ENCODE data around the gene AKR1C2.
"Not testable (repeated sequence)": the region's sequence is repeated elsewhere in the genome, so short reads cannot be mapped to it uniquely, and the experiment has no call there.

The AKR1C2 gene

DNA sequence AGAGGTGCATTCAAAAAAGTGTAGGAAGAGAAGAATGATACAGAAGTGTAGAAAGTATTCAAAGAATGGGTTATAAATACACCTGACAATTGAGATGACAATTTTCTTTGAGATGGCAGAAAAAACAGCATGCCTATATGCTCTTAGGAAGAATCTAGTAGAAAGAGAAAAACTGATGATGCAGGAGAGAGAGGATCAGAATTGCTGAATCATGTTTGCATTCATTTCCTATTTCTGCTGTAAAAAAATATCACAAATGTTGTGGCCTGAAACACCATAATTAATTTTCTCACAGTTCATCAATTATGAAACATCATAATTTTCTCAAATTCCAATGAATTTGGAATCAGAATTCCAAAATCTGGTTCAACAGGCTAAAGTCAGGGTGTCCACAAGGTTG lies 50.3 kb downstream of the AKR1C2 start:
- no peak for DNase-seq

DNA sequence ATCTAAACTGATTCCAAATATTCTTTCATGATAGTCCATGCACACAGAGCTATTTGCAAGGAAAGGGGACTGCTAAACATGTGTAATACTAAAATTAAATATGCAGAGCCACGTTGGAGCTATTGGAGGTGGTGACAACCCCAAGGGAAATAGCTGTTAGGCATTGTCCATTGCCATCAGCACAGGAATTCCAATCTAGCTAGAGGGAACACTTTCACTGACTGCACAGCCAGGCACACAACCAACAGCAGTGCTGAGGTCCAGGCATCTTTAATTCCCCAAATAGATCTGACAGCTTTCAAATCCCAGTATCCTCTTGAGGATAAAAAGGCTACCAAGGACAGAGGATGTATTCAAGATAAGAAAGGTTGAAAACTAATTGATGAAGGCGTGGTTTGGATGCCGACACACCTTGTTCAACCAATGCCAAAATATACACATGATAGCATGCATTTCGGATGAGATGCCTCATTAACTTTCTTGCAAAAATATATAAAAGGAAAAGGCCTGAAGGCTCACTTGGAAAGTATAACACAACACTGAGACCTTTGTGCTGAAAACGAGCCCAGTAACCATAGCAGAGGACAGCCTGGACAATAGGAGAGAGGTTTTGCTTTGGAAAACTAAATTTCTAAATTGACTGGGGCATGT lies 52.0 kb downstream of the AKR1C2 start:
- DNase-seq = not testable (repeated sequence)

DNA sequence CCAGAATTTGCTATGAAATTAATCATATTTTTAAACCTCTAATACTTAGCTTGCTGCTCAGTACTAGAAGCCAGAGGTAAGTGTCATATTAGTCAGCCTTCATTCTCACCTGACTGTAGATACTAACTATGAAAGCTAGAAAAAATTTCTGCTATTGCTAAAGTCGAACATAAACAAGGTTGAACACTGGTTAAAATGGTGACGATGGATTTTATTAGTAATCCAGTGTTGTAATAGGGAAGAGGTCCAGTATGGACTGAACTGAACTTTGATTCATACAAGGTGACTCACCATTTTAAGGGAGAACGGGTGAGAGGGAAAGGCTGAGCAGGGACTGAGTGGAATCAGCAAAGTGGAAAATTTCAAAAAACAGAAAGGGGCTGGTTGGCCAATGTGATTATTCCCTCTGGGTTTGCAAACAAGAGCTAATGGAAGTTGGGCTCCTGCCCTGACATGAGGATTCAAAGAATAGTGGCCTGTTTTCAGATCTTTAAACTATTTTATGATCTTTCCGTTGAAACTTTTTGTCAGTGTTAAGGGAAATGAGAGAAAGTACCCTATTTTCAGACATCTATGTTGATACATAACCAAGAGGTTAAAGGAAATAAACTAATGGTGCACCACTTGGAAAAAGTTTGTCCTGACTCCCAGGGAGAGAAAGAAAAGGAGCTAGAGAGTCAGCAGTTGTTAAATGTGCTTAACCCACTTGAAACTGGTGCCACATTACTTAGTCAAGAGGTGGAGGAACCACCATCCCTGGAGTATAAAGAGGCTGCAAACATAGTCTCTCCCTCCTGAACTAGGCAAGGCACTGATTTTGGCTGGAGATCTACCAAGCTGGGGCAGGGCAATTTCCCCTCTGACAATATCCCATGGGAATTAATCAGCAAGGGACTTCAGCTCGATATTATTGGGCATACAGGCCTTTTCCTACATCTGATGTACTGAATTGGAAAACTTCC lies 55.7 kb downstream of the AKR1C2 start:
- no peak for DNase-seq

DNA sequence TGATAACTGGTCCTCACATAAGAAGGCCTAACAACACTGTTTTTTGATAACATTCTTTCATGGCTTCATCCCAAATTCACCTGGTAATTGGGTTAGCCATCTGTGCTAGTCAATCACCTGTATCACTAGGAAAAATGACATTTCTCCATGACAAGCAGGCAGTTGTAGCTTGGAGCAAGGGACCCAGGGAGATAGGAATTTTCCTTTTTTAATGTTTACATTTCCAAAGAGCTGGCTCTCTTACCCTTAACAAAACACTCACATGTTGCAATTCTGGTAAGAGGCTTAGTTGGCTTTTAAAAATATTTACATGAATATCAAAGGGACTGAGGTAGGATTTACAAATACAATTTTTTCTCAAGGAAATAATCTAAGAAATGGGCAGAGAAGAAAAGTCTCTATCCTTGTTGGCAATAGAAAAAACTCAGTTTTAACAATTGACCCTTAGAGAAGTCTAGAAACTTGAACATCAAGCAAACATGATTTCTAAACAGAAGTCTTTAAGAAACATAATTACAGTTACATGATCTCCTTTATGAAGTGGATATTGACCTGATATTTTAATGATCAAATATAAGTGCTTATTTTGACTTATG lies 56.5 kb downstream of the AKR1C2 start:
- no peak for DNase-seq

DNA sequence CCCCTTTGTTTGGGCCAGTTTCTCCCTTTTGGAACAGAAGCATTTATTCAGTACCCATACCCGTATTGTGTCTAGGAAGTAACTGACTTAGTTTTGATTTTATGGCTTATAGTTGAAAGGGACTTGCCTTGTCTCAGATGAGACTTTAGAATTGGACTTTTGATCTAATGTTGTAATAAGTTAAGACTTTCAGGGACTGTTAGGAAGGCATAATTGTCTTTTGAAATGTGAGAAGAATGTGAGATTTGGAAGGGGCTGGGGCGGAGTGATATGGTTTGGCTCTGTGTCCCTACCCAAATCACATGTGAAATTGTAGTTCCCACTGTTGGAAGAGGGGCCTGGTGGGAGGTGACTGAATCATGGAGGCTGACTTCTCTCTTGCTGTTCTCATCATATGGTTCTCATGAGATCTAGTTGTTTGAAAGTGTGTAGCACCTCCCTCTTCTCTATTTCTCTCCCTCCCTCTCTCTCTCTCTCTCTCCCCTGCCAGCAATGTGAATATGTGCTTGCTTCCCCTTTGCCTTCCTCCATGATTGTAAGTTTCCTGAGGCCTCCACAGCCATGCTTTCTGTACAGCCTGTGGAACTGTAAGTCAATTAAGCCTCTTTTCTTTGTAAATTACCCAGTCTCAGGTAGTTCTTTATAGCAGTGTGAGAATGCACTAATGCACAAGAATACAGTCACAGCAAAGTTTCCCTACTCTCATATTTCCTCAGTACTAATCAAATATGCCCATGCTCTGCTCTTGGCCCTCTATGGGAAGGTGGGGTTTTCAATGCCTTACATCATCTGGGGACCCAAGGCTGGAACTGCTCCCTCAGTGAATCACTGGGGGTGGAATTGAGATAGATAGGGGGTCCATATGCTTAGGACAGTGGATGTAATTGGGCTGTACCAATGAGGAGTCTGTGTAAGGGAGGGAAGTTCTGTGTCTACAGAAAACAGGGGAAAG lies 57.6 kb downstream of the AKR1C2 start:
- no peak for DNase-seq

DNA sequence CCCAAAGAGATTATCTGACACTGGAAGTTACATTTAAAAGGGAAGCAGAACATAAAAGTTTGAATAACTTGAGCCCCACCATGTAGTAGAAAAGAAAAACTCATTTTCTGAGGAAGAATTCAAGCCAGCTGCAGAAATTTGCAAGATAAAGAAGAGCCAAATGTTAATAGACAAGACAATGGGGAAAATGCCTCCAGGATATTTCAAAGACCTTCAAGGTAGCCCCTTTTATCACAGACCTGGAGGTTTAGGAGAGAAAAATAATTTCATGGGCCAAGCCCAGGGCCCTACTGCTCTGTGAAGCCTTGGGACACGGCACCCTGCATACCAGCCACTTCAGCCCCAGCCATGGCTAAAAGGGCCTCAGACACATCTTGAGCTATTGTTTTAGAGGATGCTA lies 58.8 kb downstream of the AKR1C2 start:
- no peak for DNase-seq

DNA sequence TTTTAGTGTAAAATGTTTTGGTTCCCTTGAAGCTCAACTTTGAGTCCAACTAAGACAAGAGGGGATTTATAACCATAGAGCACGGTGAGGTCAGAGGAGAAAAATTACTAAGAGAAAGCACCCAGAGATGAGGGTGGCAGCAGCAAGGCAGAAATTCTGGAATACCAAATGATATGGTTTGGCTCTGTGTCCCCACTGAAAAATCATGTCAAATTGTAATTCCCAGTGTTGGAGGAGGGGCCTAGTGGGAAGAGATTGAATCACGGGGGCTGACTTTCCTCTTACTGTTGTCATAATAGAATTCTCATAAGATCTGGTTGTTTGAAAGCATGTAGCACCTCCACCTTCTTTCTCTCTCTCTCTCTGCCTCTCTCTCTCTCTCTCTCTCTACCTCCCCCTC lies 59.8 kb downstream of the AKR1C2 start:
- DNase-seq = no peak

DNA sequence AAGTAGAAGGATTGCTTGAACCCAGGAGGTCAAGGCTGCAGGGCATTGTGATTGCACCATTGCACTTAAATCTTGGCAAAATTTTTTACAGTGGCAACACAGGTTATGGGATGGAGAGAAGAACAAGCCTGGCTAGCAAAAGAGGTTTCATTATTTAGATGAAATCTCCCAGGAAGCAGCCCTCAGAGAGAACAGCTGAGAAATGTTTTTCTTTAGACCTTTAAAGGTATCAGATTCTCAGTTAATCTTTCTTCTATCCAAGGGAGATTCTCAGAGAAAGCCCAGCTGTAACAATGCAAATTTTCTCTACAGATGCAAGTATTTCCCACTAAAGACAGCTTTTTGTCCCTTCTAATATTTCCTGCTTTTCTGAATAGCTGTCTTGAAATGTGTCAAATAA lies 60.2 kb downstream of the AKR1C2 start:
- DNase-seq = not testable (repeated sequence)

DNA sequence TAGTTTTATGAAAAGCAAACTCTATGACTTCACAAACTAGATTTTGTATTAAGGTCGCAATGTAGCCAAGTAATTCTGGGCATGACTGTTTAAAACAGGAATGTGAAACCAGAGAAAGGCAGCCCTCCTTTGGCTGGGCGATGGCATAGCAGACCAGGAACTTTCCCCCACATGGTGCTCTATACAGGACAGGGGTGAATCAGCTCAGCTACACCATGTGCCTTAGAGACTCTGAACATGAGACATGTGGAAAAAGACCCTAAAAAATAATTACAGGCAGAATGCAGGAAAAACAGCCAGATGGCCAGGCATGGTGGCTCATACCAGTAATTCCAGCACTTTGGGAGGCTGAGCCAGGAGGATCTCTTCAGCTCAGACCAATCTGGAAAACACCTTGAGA lies 60.7 kb downstream of the AKR1C2 start:
- not testable (repeated sequence) for DNase-seq

DNA sequence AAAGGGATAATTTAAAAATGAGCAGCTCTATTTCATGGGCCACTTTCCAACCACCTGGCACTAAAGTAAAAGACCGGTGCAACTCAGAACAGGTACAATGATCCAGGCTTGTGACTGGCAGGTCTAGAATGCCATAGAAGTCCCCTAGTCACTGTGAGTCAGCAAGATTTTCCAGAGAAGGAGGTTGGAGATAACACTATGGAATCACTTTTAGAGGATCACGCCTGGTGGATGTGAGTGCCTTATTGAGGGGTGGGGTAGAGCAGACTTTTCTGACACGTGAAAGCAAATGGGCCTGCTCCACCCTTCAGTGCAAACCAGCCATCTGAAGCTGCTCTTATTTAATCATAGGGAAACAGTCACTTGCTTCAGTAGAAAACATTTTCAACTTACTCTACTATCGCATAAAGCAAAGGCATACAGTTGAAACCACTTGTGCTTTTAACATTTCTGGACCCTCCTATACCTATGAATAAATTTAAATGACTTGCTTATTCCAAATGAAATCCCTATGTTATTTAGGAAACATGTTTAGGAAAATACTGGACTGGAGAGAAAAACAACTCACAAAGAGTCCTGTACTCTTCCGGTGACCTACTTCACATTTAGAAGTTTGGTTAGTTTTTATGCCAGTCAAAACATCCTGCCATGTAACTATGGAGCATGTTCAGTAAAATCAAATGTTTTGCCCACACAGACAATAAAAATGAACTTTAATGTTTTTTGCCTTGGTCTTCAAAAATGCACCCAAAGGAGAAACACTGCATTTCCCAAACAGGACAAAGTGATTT lies 61.9 kb downstream of the AKR1C2 start:
- DNase-seq = no peak

DNA sequence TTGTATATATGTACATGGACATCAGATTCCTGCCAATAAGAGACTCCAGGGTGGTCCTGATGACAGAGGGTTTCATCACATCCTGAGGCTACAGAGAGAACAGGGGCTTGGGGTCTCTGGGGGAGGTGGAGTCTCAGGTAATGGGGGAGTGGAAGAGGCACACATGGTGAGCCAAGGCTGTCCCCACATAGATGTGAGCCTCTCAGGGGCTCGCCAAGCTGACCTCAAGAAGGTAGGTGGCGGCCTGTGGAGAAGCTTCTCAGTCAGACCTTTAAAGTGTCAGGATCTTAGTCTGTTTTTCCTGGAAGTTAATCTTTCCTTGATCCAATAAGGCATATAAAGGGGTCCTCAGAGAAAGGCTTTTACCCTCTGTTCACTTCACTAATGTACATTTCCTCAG lies 62.7 kb downstream of the AKR1C2 start:
- DNase-seq = not testable (repeated sequence)

DNA sequence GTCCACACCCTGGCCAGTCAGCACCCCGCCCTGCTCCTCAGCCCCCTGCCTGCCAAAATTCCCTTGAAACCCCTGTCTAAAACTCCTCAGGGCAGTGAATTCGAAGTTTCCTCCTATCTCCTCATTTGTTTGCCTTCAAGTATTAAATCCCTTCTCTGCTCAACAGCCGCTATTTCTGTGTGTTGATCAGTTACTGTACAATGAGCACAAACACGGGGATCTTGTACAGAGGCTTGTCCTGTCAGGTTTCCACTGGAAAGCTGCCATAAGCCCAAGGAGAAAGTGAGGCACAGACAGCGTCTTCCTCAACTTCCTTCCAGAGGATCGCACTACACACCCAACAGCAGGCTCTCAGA lies 63.6 kb downstream of the AKR1C2 start:
- DNase-seq = not testable (repeated sequence)

DNA sequence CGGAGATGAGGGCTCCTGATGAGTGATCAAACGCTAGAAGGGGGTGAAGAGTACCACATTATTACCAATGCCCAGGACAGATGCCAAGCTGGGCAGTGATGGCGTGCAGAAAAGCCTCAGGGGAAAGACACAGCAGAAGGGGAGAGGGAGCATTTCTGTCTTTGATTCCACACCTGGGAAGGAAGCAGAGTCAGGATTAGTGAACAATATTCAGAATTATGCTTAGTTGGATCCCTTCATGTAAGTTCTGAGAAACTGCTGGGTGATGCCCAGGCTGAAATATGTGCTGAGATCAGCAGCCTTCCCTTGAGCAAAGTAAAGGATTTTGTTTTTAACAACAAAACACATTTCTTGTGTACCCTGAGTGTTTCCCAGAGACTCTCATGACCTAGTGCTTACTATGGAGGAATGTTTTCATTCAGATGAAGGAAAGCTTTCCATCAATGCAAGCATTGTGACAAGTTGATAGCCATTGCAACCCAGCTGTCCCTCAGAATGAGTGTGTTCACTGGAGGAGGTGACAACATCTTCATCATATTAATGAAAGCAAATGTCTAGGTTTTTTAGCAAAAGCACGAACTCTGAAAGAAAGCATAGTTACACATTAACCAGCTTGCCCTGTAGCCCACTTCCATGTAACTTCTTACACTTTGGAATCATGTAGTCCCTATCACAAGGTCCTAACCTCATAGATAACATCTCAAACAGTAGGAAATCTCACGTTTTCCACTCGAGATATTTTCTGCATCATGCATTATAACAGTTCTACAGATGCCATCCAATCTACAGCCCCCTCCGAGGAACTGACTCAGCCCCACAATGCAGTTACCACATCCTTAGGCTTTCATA lies 64.2 kb downstream of the AKR1C2 start:
- no peak for DNase-seq
